HepG2 (cell line): Measurements from ENCODE around the gene RPL18. TPM values are rescaled to one million over a fixed set of nuclear protein-coding genes. Genes with fewer than 3 reads are reported as not detected.

Source experiments
- HOXA7 ChIP-seq: sonication (generic); formaldehyde crosslinking; IDR thresholded peaks from 2 replicates; pipeline ENCODE4 v1.8.1; 2022; ENCODE audit warnings: mild to moderate bottlenecking, missing genetic modification reagents, moderate library complexity
- KDM4B ChIP-seq: sonication (generic); formaldehyde crosslinking; IDR thresholded peaks from 2 replicates; pipeline ENCODE4 v1.4.0; 2020; ENCODE audit warnings: missing genetic modification reagents
- MEIS2 ChIP-seq: sonication (generic); formaldehyde crosslinking; IDR thresholded peaks from 2 replicates; pipeline ENCODE4 v1.9.0; 2021; ENCODE audit warnings: mild to moderate bottlenecking, missing genetic modification reagents
- RXRB ChIP-seq: IDR thresholded peaks from 2 replicates; pipeline ENCODE4 v1.6.1; 2016; ENCODE audit warnings: borderline replicate concordance, missing genetic modification reagents, missing compliant biosample characterization
- SAFB2 ChIP-seq: sonication (generic); formaldehyde crosslinking; IDR thresholded peaks from 2 replicates; pipeline ENCODE4 v1.5.1; 2020; ENCODE audit warnings: missing genetic modification reagents, low read depth, mild to moderate bottlenecking, borderline replicate concordance
- TAF1 ChIP-seq: sonication (generic); formaldehyde crosslinking; IDR thresholded peaks from 2 replicates; pipeline ENCODE4 v1.4.0; 2020; ENCODE audit warnings: missing genetic modification reagents
- YEATS4 ChIP-seq: sonication (generic); formaldehyde crosslinking; IDR thresholded peaks from 2 replicates; pipeline ENCODE4 v1.4.0; 2020; ENCODE audit warnings: missing genetic modification reagents, borderline replicate concordance
- ZFP90 ChIP-seq: sonication (generic); formaldehyde crosslinking; IDR thresholded peaks from 2 replicates; pipeline ENCODE4 v1.8.0; 2022; ENCODE audit warnings: missing genetic modification reagents, mild to moderate bottlenecking, inconsistent platforms, borderline replicate concordance
- ZNF207 ChIP-seq: fragments of 450-650 bp; IDR thresholded peaks from 2 replicates; pipeline ENCODE4 v1.6.1; 2016; ENCODE audit warnings: antibody characterized with exemption, borderline replicate concordance
- ZNF296 ChIP-seq: sonication (generic); formaldehyde crosslinking; conservative IDR thresholded peaks from 2 replicates; pipeline ENCODE4 v1.5.0; 2020; ENCODE audit warnings: mild to moderate bottlenecking, missing genetic modification reagents
- ZNF703 ChIP-seq: sonication (generic); formaldehyde crosslinking; IDR thresholded peaks from 2 replicates; pipeline ENCODE4 v1.5.1; 2020; ENCODE audit warnings: missing genetic modification reagents, mild to moderate bottlenecking, moderate library complexity, borderline replicate concordance
- ZNF816 ChIP-seq: sonication (generic); formaldehyde crosslinking; IDR thresholded peaks from 2 replicates; pipeline ENCODE4 v1.8.0; 2022; ENCODE audit warnings: missing genetic modification reagents, mild to moderate bottlenecking, borderline replicate concordance
- polyA plus RNA-seq, 8 experiments: library from polyadenylated mRNA; depleted of rRNA in 3 of 8; stranded (reverse) in 7 of 8; unstranded in 1 of 8; fragments of >200 nt; fragmentation: Illumina TruSeq in 4 of 8; extraction: Trizol in 4 of 8; gene quantifications; 2 replicates each; pipeline versions ENCODE4 v1.2.1 to v1.2.3, GENCODE V29; 2011 to 2016; ENCODE audit warnings: low read depth in 4 of 8, missing spikeins in 1 of 8, mixed read lengths in 1 of 8; ENCODE audit not compliant: insufficient read depth in 1 of 8
- total RNA-seq, 5 experiments: library from RNA; depleted of rRNA; stranded (reverse); fragments of >200 nt; fragmentation: Illumina TruSeq; extraction: Trizol; gene quantifications; 2 replicates each; pipeline ENCODE4 v1.2.3, GENCODE V29; 2016; ENCODE audit warnings: low read depth in 1 of 5
- TF ChIP-seq, protein P1 (sequence below): sonication (generic); formaldehyde crosslinking; IDR thresholded peaks from 2 replicates; pipeline ENCODE4 v1.9.0; 2021; ENCODE audit warnings: missing genetic modification reagents, borderline replicate concordance
- TF ChIP-seq, protein P2 (sequence below): sonication (generic); formaldehyde crosslinking; IDR thresholded peaks from 2 replicates; pipeline ENCODE4 v1.4.0; 2020; ENCODE audit warnings: mild to moderate bottlenecking, missing genetic modification reagents
- TF ChIP-seq, protein P3 (sequence below): sonication (generic); formaldehyde crosslinking; conservative IDR thresholded peaks from 2 replicates; pipeline ENCODE4 v1.8.1; 2023; ENCODE audit warnings: missing genetic modification reagents
- TF ChIP-seq, protein P4 (sequence below): IDR thresholded peaks from 2 replicates; pipeline ENCODE4 v1.6.1; 2016; ENCODE audit warnings: low read depth, borderline replicate concordance
- TF ChIP-seq, protein P5 (sequence below): sonication (generic); formaldehyde crosslinking; conservative IDR thresholded peaks from 2 replicates; pipeline ENCODE4 v1.4.0; 2020; ENCODE audit warnings: missing genetic modification reagents
- TF ChIP-seq, protein P6 (sequence below): sonication (generic); formaldehyde crosslinking; IDR thresholded peaks from 2 replicates; pipeline ENCODE4 v1.5.0; 2020; ENCODE audit warnings: missing genetic modification reagents
- TF ChIP-seq, protein P7 (sequence below): sonication (generic); formaldehyde crosslinking; IDR thresholded peaks from 2 replicates; pipeline ENCODE4 v1.5.0; 2020; ENCODE audit warnings: mild to moderate bottlenecking, missing genetic modification reagents

Gene RPL18
- total and polyA plus RNA-seq, 2 of the 13 experiments (the other 11 are each of a cell fraction or from before 2014, with no cell fraction given), result 1,485 to 1,639 TPM

DNA sequence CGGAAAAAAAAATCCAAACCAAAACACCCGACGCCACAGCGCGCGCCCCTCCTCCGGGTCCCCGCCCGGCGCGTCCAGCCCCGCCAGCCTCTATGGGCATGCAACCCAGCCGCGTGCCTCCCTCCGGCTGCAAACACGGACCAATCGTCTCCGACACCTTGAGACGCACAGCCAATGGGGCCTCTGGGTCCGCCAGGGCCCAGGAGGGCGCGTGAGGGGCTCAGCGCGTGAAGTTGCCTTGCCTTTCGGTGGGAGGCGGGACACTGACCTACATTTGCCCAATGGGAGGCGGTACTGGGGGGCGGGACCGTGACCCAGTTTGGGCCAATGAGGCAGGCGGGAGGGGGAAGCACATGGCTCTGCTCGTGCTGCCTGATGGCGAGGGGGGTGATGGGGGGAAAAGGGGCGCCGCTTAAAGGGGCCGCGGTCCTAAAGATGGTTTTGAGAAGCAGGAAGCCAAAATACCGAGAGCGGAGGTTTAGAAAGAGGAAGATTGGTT is 18.5 kb upstream of the RPL18 start (continued):
- TF ChIP-seq, protein P1, sequence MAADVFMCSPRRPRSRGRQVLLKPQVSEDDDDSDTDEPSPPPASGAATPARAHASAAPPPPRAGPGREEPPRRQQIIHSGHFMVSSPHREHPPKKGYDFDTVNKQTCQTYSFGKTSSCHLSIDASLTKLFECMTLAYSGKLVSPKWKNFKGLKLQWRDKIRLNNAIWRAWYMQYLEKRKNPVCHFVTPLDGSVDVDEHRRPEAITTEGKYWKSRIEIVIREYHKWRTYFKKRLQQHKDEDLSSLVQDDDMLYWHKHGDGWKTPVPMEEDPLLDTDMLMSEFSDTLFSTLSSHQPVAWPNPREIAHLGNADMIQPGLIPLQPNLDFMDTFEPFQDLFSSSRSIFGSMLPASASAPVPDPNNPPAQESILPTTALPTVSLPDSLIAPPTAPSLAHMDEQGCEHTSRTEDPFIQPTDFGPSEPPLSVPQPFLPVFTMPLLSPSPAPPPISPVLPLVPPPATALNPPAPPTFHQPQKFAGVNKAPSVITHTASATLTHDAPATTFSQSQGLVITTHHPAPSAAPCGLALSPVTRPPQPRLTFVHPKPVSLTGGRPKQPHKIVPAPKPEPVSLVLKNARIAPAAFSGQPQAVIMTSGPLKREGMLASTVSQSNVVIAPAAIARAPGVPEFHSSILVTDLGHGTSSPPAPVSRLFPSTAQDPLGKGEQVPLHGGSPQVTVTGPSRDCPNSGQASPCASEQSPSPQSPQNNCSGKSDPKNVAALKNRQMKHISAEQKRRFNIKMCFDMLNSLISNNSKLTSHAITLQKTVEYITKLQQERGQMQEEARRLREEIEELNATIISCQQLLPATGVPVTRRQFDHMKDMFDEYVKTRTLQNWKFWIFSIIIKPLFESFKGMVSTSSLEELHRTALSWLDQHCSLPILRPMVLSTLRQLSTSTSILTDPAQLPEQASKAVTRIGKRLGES (CRISPR knock-in tag), result no peak
- TF ChIP-seq ZNF703 (CRISPR knock-in tag) (peak; percentile 95; the same call in 1 of the 2 replicates), KDM4B (CRISPR knock-in tag) (no peak; the same call in 1 of the 2 replicates), RXRB (CRISPR knock-in tag) (peak; percentile 53; the same call in 1 of the 2 replicates), MEIS2 (no peak; the same call in 1 of the 2 replicates), ZNF207 (no peak), YEATS4 (CRISPR knock-in tag) (0 out of 2 replicates have a peak, but pooled peaks have one; percentile 19), HOXA7 (CRISPR knock-in tag) (no peak), ZNF816 (CRISPR knock-in tag) (0 out of 2 replicates have a peak, but pooled peaks have one; percentile 81), TAF1 (CRISPR knock-in tag) (peak; percentile 35; the same call in 1 of the 2 replicates), ZFP90 (peak; percentile 41; the same call in 1 of the 2 replicates), SAFB2 (CRISPR knock-in tag) (no peak), ZNF296 (no peak)
- TF ChIP-seq, protein P2, sequence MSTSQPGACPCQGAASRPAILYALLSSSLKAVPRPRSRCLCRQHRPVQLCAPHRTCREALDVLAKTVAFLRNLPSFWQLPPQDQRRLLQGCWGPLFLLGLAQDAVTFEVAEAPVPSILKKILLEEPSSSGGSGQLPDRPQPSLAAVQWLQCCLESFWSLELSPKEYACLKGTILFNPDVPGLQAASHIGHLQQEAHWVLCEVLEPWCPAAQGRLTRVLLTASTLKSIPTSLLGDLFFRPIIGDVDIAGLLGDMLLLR (CRISPR knock-in tag), result peak; percentile 85; the same call in 1 of the 2 replicates
- TF ChIP-seq, protein P3, sequence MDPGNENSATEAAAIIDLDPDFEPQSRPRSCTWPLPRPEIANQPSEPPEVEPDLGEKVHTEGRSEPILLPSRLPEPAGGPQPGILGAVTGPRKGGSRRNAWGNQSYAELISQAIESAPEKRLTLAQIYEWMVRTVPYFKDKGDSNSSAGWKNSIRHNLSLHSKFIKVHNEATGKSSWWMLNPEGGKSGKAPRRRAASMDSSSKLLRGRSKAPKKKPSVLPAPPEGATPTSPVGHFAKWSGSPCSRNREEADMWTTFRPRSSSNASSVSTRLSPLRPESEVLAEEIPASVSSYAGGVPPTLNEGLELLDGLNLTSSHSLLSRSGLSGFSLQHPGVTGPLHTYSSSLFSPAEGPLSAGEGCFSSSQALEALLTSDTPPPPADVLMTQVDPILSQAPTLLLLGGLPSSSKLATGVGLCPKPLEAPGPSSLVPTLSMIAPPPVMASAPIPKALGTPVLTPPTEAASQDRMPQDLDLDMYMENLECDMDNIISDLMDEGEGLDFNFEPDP (CRISPR knock-in tag), result no peak
- TF ChIP-seq, protein P4, sequence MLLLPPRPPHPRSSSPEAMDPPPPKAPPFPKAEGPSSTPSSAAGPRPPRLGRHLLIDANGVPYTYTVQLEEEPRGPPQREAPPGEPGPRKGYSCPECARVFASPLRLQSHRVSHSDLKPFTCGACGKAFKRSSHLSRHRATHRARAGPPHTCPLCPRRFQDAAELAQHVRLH (CRISPR knock-in tag), result peak; percentile 33; the same call in 1 of the 2 replicates
- TF ChIP-seq, protein P5, sequence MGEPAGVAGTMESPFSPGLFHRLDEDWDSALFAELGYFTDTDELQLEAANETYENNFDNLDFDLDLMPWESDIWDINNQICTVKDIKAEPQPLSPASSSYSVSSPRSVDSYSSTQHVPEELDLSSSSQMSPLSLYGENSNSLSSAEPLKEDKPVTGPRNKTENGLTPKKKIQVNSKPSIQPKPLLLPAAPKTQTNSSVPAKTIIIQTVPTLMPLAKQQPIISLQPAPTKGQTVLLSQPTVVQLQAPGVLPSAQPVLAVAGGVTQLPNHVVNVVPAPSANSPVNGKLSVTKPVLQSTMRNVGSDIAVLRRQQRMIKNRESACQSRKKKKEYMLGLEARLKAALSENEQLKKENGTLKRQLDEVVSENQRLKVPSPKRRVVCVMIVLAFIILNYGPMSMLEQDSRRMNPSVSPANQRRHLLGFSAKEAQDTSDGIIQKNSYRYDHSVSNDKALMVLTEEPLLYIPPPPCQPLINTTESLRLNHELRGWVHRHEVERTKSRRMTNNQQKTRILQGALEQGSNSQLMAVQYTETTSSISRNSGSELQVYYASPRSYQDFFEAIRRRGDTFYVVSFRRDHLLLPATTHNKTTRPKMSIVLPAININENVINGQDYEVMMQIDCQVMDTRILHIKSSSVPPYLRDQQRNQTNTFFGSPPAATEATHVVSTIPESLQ, result no peak; the same call in 1 of the 2 replicates
- TF ChIP-seq, protein P6, sequence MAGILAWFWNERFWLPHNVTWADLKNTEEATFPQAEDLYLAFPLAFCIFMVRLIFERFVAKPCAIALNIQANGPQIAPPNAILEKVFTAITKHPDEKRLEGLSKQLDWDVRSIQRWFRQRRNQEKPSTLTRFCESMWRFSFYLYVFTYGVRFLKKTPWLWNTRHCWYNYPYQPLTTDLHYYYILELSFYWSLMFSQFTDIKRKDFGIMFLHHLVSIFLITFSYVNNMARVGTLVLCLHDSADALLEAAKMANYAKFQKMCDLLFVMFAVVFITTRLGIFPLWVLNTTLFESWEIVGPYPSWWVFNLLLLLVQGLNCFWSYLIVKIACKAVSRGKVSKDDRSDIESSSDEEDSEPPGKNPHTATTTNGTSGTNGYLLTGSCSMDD (CRISPR knock-in tag), result no peak
- TF ChIP-seq, protein P7, sequence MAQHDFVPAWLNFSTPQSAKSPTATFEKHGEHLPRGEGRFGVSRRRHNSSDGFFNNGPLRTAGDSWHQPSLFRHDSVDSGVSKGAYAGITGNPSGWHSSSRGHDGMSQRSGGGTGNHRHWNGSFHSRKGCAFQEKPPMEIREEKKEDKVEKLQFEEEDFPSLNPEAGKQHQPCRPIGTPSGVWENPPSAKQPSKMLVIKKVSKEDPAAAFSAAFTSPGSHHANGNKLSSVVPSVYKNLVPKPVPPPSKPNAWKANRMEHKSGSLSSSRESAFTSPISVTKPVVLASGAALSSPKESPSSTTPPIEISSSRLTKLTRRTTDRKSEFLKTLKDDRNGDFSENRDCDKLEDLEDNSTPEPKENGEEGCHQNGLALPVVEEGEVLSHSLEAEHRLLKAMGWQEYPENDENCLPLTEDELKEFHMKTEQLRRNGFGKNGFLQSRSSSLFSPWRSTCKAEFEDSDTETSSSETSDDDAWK (CRISPR knock-in tag), result no peak
